HUES48 (cell line): ENCODE results near the gene IKZF3.
A peak's percentile ranks its signal among the peaks of the same experiment; 100 is the strongest.
"Not testable (repeated sequence)": the region's sequence is repeated elsewhere in the genome, so short reads cannot be mapped to it uniquely, and the experiment has no call there.

Experiments
- H3K27ac ChIP-seq: one replicate; pipeline ENCODE4 v1.7.0; 2013; ENCODE audit warnings: low read depth, low read length, inconsistent platforms
- H3K27me3 ChIP-seq: 2 replicates; pipeline ENCODE4 v1.6.1; 2013; ENCODE audit warnings: mild to moderate bottlenecking, low read length; ENCODE audit not compliant: control insufficient read depth, insufficient read depth
- H3K36me3 ChIP-seq: 2 replicates; pipeline ENCODE4 v1.6.1; 2013; ENCODE audit warnings: low read length; ENCODE audit not compliant: control insufficient read depth, insufficient read depth
- H3K4me1 ChIP-seq: 2 replicates; pipeline ENCODE4 v1.6.1; 2013; ENCODE audit warnings: mild to moderate bottlenecking, low read length; ENCODE audit not compliant: control insufficient read depth, insufficient read depth
- H3K4me3 ChIP-seq: 2 replicates; pipeline ENCODE4 v1.5.1; 2013; ENCODE audit warnings: mild to moderate bottlenecking, low read depth, low read length
- H3K9ac ChIP-seq: 2 replicates; pipeline ENCODE4 v1.6.1; 2013; ENCODE audit warnings: mild to moderate bottlenecking, low read depth, low read length, moderate library complexity
- H3K9me3 ChIP-seq: 2 replicates; pipeline ENCODE4 v1.6.1; 2013; ENCODE audit warnings: low read length; ENCODE audit not compliant: control insufficient read depth, insufficient read depth

IKZF3 gene

GRCh38 chr17:39722104-39722503, 142.0 kb downstream of the IKZF3 start:
- H3K4me3 ChIP-seq: no peak overlapping the region
- H3K27me3 ChIP-seq: no peaks in the 10 kb centered on the region
- H3K27ac ChIP-seq: no peak overlapping the region
- no peak overlapping the region for H3K9ac ChIP-seq
- no peaks in the 10 kb centered on the region for H3K9me3 ChIP-seq
- H3K4me1 ChIP-seq: no peaks in the 10 kb centered on the region
- H3K36me3 ChIP-seq: peaks cover 96% of the 10 kb centered on the region

- peaks cover 96% of the 10 kb centered on the region for H3K36me3 ChIP-seq
- H3K27me3 ChIP-seq: no peaks in the 10 kb centered on the region
- H3K4me3 ChIP-seq: no peak overlapping the region
- H3K9me3 ChIP-seq: no peaks in the 10 kb centered on the region
- no peaks in the 10 kb centered on the region for H3K4me1 ChIP-seq
- no peak overlapping the region for H3K9ac ChIP-seq
- no peak overlapping the region for H3K27ac ChIP-seq
These were observed 144.4 kb downstream of the IKZF3 start for GRCh38 chr17:39719563-39720355.

- Histone ChIP-seq H3K9ac (no peak overlapping the region), H3K36me3 (peaks cover 95% of the 10 kb centered on the region), H3K9me3 (no peaks in the 10 kb centered on the region)
These were observed 146.5 kb downstream of the IKZF3 start for GRCh38 chr17:39717660-39718059.

GRCh38 chr17:39716879-39717536, 147.1 kb downstream of the IKZF3 start:
- no peak overlapping the region for H3K9ac ChIP-seq

More at GRCh38 chr17:39717660-39718059, 146.5 kb downstream of the IKZF3 start:
- Histone ChIP-seq H3K4me3 (no peak overlapping the region), H3K27me3 (no peaks in the 10 kb centered on the region), H3K27ac (no peak overlapping the region), H3K4me1 (no peaks in the 10 kb centered on the region)

GRCh38 chr17:39716073-39716818, 147.9 kb downstream of the IKZF3 start:
- H3K9ac ChIP-seq: no peak overlapping the region
- H3K4me1 ChIP-seq: no peaks in the 10 kb centered on the region
- H3K27me3 ChIP-seq: no peaks in the 10 kb centered on the region
- no peak overlapping the region for H3K4me3 ChIP-seq
- H3K36me3 ChIP-seq: peaks cover 96% of the 10 kb centered on the region
- H3K9me3 ChIP-seq: no peaks in the 10 kb centered on the region
- H3K27ac ChIP-seq: peak overlapping the region; percentile 8

More at GRCh38 chr17:39716879-39717536, 147.1 kb downstream of the IKZF3 start:
- H3K27ac ChIP-seq: peak overlapping the region; percentile 8
- no peak overlapping the region for H3K4me3 ChIP-seq
- H3K27me3 ChIP-seq: no peaks in the 10 kb centered on the region
- H3K4me1 ChIP-seq: no peaks in the 10 kb centered on the region
- H3K36me3 ChIP-seq: peaks cover 95% of the 10 kb centered on the region
- no peaks in the 10 kb centered on the region for H3K9me3 ChIP-seq

- Histone ChIP-seq H3K4me1 (no peaks in the 10 kb centered on the region), H3K27ac (no peak overlapping the region), H3K36me3 (peaks cover 97% of the 10 kb centered on the region), H3K4me3 (no peak overlapping the region), H3K9ac (no peak overlapping the region), H3K9me3 (no peaks in the 10 kb centered on the region), H3K27me3 (no peaks in the 10 kb centered on the region)
These were observed 148.6 kb downstream of the IKZF3 start for GRCh38 chr17:39715375-39716072.

GRCh38 chr17:39714234-39714633, 149.9 kb downstream of the IKZF3 start:
- H3K36me3 ChIP-seq: peaks cover 97% of the 10 kb centered on the region

GRCh38 chr17:39711851-39712250, 152.3 kb downstream of the IKZF3 start:
- Histone ChIP-seq H3K4me1 (no peaks in the 10 kb centered on the region), H3K27ac (no peak overlapping the region), H3K9me3 (no peaks in the 10 kb centered on the region), H3K4me3 (no peak overlapping the region), H3K9ac (no peak overlapping the region), H3K36me3 (peaks cover 97% of the 10 kb centered on the region), H3K27me3 (no peaks in the 10 kb centered on the region)

More at GRCh38 chr17:39714234-39714633, 149.9 kb downstream of the IKZF3 start:
- no peaks in the 10 kb centered on the region for H3K9me3 ChIP-seq
- no peaks in the 10 kb centered on the region for H3K4me1 ChIP-seq
- no peak overlapping the region for H3K9ac ChIP-seq
- no peak overlapping the region for H3K27ac ChIP-seq
- H3K4me3 ChIP-seq: no peak overlapping the region
- no peaks in the 10 kb centered on the region for H3K27me3 ChIP-seq

GRCh38 chr17:39711071-39711470, 153.0 kb downstream of the IKZF3 start:
- not testable (repeated sequence) for H3K27ac ChIP-seq, H3K9ac ChIP-seq, H3K4me3 ChIP-seq, H3K9me3 ChIP-seq, H3K4me1 ChIP-seq, H3K27me3 ChIP-seq
- H3K36me3 ChIP-seq: peaks cover 95% of the 10 kb centered on the region

GRCh38 chr17:39709998-39710964, 153.8 kb downstream of the IKZF3 start:
- Histone ChIP-seq H3K9me3 (no peaks in the 10 kb centered on the region), H3K27me3 (no peaks in the 10 kb centered on the region), H3K9ac (no peak overlapping the region), H3K4me1 (peaks cover 10% of the 10 kb centered on the region), H3K36me3 (peaks cover 87% of the 10 kb centered on the region), H3K4me3 (no peak overlapping the region), H3K27ac (no peak overlapping the region)
